Thymus (tissue), 11 donors: Measurements from ENCODE around the gene C11orf86. TPM values are rescaled to one million over a fixed set of nuclear protein-coding genes. Genes with fewer than 3 reads are reported as not detected.

Experiments
- DNase-seq, 9 donors: peaks; one replicate each; pipeline ENCODE4 v3.0.0-alpha.2; 2013; ENCODE audit warnings: low spot score in 9 of 9, low read depth in 6 of 9, missing footprints in 1 of 9
- H3K27ac ChIP-seq, 2 donors: one replicate each; pipeline ENCODE4 v1.5.1; 2013; ENCODE audit warnings: control low read depth in 1 of 2, low read depth in 1 of 2, low read length in 1 of 2, mild to moderate bottlenecking in 1 of 2, moderate library complexity in 1 of 2
- H3K27me3 ChIP-seq, 2 donors: one replicate each; pipeline ENCODE4 v1.5.1; 2013; ENCODE audit warnings: low read length in 1 of 2; ENCODE audit not compliant: control insufficient read depth in 2 of 2, insufficient read depth in 1 of 2
- H3K36me3 ChIP-seq, 2 donors: one replicate each; pipeline ENCODE4 v1.5.1; 2013; ENCODE audit warnings: low read length in 1 of 2, mild to moderate bottlenecking in 1 of 2, moderate library complexity in 1 of 2; ENCODE audit not compliant: control insufficient read depth in 2 of 2, insufficient read depth in 2 of 2
- H3K4me1 ChIP-seq, 2 donors: one replicate each; pipeline ENCODE4 v1.5.1; 2013; ENCODE audit warnings: low read length in 2 of 2; ENCODE audit not compliant: control insufficient read depth in 2 of 2, insufficient read depth in 2 of 2
- H3K4me3 ChIP-seq, 2 donors: one replicate each; pipeline ENCODE4 v1.5.1; 2013; ENCODE audit warnings: low read length in 2 of 2, control low read depth in 1 of 2, mild to moderate bottlenecking in 1 of 2
- H3K9me3 ChIP-seq, 2 donors: one replicate each; pipeline ENCODE4 v1.5.1; 2013; ENCODE audit warnings: low read length in 1 of 2, mild to moderate bottlenecking in 1 of 2; ENCODE audit not compliant: control insufficient read depth in 2 of 2, insufficient read depth in 1 of 2
- WGBS: extraction: QIAGEN DNeasy Blood & Tissue Kit; methylation state at CpG from one replicate; pipeline ENCODE4 v1.1.7; 2013; 5-methylcytosine and 5-hydroxymethylcytosine counted together
- polyA plus RNA-seq: library from polyadenylated mRNA; stranded (reverse); fragments of 200-250 nt; gene quantifications from one replicate; pipeline ENCODE4 v1.2.3, GENCODE V29; 2013
- total RNA-seq: library from RNA; stranded (reverse); fragments of 120-200 nt; gene quantifications from one replicate; pipeline ENCODE4 v1.2.4, GENCODE V29; 2013
- donor health status: healthy.

C11orf86 gene
- total and polyA plus RNA-seq, 2 donors = 0.14 TPM; not detected in 1

GRCh38 chr11:66973956-66974580 is 1.0 kb upstream of the C11orf86 start:
- WGBS = 96% methylated on average over 8 of the region's 8 CpGs
- Histone ChIP-seq H3K4me3 (no peak overlapping the region), H3K27ac (no peak overlapping the region), H3K36me3 (no peaks in the 10 kb centered on the region), H3K4me1 (no peaks in the 10 kb centered on the region), H3K27me3 (peaks cover 0 to 17% of the 10 kb centered on the region in 2 donors), H3K9me3 (peaks cover under 1 to 13% of the 10 kb centered on the region in 2 donors)
- no peak for DNase-seq

- Histone ChIP-seq H3K27me3 (peaks cover 0 to 17% of the 10 kb centered on the region in 2 donors), H3K9me3 (peaks cover 0 to 17% of the 10 kb centered on the region in 2 donors), H3K4me1 (no peaks in the 10 kb centered on the region), H3K36me3 (no peaks in the 10 kb centered on the region), H3K4me3 (no peak overlapping the region), H3K27ac (no peak overlapping the region)
- no peak for DNase-seq
- WGBS = 81% methylated on average over 11 of the region's 11 CpGs
Observed at GRCh38 chr11:66975405-66976027, 412 bp downstream of the C11orf86 start.

- peak in 6 of 9 donors; percentile 15 to 48 (median 26) for DNase-seq
- 45% methylated on average over 9 of the region's 9 CpGs for WGBS
Observed at GRCh38 chr11:66976028-66976467, 944 bp downstream of the C11orf86 start.

GRCh38 chr11:66976925-66977324 is 1.8 kb downstream of the C11orf86 start:
- WGBS = 92% methylated on average over 6 of the region's 6 CpGs
- peaks cover 0 to 13% of the 10 kb centered on the region in 2 donors for H3K27me3 ChIP-seq
- H3K4me1 ChIP-seq = no peaks in the 10 kb centered on the region
- peaks cover 0 to 17% of the 10 kb centered on the region in 2 donors for H3K9me3 ChIP-seq
- H3K27ac ChIP-seq = no peak overlapping the region
- H3K4me3 ChIP-seq = no peak overlapping the region
- DNase-seq = no peak
- H3K36me3 ChIP-seq = no peaks in the 10 kb centered on the region

More at GRCh38 chr11:66976028-66976467, 944 bp downstream of the C11orf86 start:
- H3K27ac ChIP-seq = no peak overlapping the region
- peaks cover 0 to 16% of the 10 kb centered on the region in 2 donors for H3K27me3 ChIP-seq
- no peaks in the 10 kb centered on the region for H3K4me1 ChIP-seq
- no peaks in the 10 kb centered on the region for H3K36me3 ChIP-seq
- H3K9me3 ChIP-seq = peaks cover 0 to 17% of the 10 kb centered on the region in 2 donors
- no peak overlapping the region for H3K4me3 ChIP-seq

- no peak overlapping the region for H3K27ac ChIP-seq
- 96% methylated on average over 2 of the region's 2 CpGs for WGBS
- H3K36me3 ChIP-seq = no peaks in the 10 kb centered on the region
- no peaks in the 10 kb centered on the region for H3K4me1 ChIP-seq
- H3K4me3 ChIP-seq = no peak overlapping the region
- H3K9me3 ChIP-seq = peaks cover 0 to 17% of the 10 kb centered on the region in 2 donors
- no peak for DNase-seq
- peaks cover 0 to 13% of the 10 kb centered on the region in 2 donors for H3K27me3 ChIP-seq
Observed at GRCh38 chr11:66978229-66978628, 3.1 kb downstream of the C11orf86 start.

GRCh38 chr11:66978717-66979116 is 3.6 kb downstream of the C11orf86 start:
- no peak overlapping the region for H3K4me3 ChIP-seq
- H3K27me3 ChIP-seq = peaks cover 0 to 13% of the 10 kb centered on the region in 2 donors
- 96% methylated on average over 6 of the region's 6 CpGs for WGBS
- no peaks in the 10 kb centered on the region for H3K4me1 ChIP-seq
- DNase-seq = no peak
- H3K36me3 ChIP-seq = no peaks in the 10 kb centered on the region
- H3K27ac ChIP-seq = no peak overlapping the region
- H3K9me3 ChIP-seq = peaks cover 0 to 17% of the 10 kb centered on the region in 2 donors

GRCh38 chr11:66979336-66979980 is 4.4 kb downstream of the C11orf86 start:
- H3K36me3 ChIP-seq = no peaks in the 10 kb centered on the region
- no peak overlapping the region for H3K4me3 ChIP-seq
- DNase-seq = no peak
- no peaks in the 10 kb centered on the region for H3K4me1 ChIP-seq
- peaks cover 0 to 13% of the 10 kb centered on the region in 2 donors for H3K27me3 ChIP-seq
- 97% methylated on average over 2 of the region's 2 CpGs for WGBS
- no peak overlapping the region for H3K27ac ChIP-seq
- peaks cover 0 to 17% of the 10 kb centered on the region in 2 donors for H3K9me3 ChIP-seq

- Histone ChIP-seq H3K9me3 (peaks cover 0 to 17% of the 10 kb centered on the region in 2 donors), H3K4me1 (no peaks in the 10 kb centered on the region), H3K27ac (no peak overlapping the region), H3K27me3 (peaks cover 0 to 2% of the 10 kb centered on the region in 2 donors), H3K4me3 (no peak overlapping the region), H3K36me3 (no peaks in the 10 kb centered on the region)
- DNase-seq = no peak
- 6% methylated on average over 9 of the region's 9 CpGs for WGBS
Observed at GRCh38 chr11:66981976-66982578, 7.0 kb downstream of the C11orf86 start.
